NCI-H1436 treated with DMSO at 0.1 percent for 48 hours (cell line): ENCODE results near the gene CHD6.

Experiments used
- DNase-seq: peaks from one replicate; lab custom pipeline; 2025; lab: John Stamatoyannopoulos, UW

Gene CHD6

GRCh38 chr20:41394081-41394480 lies 224.1 kb downstream of the CHD6 start:
- DNase-seq, result no peak

GRCh38 chr20:41393705-41394066 lies 224.5 kb downstream of the CHD6 start:
- DNase-seq, result no peak

- DNase-seq, result no peak
These were observed 225.1 kb downstream of the CHD6 start for GRCh38 chr20:41392871-41393704.

GRCh38 chr20:41392295-41392694 lies 225.9 kb downstream of the CHD6 start:
- no peak for DNase-seq

- no peak for DNase-seq
These were observed 226.6 kb downstream of the CHD6 start for GRCh38 chr20:41391587-41392001.

GRCh38 chr20:41390889-41391288 lies 227.3 kb downstream of the CHD6 start:
- no peak for DNase-seq

GRCh38 chr20:41387444-41387851 lies 230.7 kb downstream of the CHD6 start:
- DNase-seq, result no peak

GRCh38 chr20:41386502-41387427 lies 231.4 kb downstream of the CHD6 start:
- DNase-seq, result no peak

GRCh38 chr20:41382791-41383305 lies 235.3 kb downstream of the CHD6 start:
- DNase-seq, result no peak

- no peak for DNase-seq
These were observed 237.5 kb downstream of the CHD6 start for GRCh38 chr20:41380551-41381193.

- no peak for DNase-seq
These were observed 238.6 kb downstream of the CHD6 start for GRCh38 chr20:41379551-41379950.

- DNase-seq, result no peak
These were observed 240.9 kb downstream of the CHD6 start for GRCh38 chr20:41377275-41377674.

GRCh38 chr20:41376349-41376748 lies 241.8 kb downstream of the CHD6 start:
- DNase-seq, result no peak

GRCh38 chr20:41375846-41376245 lies 242.3 kb downstream of the CHD6 start:
- DNase-seq, result no peak

- DNase-seq, result no peak
These were observed 244.0 kb downstream of the CHD6 start for GRCh38 chr20:41373931-41374920.

GRCh38 chr20:41373251-41373783 lies 244.9 kb downstream of the CHD6 start:
- no peak for DNase-seq

- no peak for DNase-seq
These were observed 246.8 kb downstream of the CHD6 start for GRCh38 chr20:41371371-41371770.

GRCh38 chr20:41370176-41370575 lies 248.0 kb downstream of the CHD6 start:
- DNase-seq, result no peak

GRCh38 chr20:41369673-41370072 lies 248.5 kb downstream of the CHD6 start:
- no peak for DNase-seq

GRCh38 chr20:41367956-41368355 lies 250.2 kb downstream of the CHD6 start:
- no peak for DNase-seq

- DNase-seq, result no peak
These were observed 250.8 kb downstream of the CHD6 start for GRCh38 chr20:41367393-41367695.
